ENCODE results near the gene SUGCT. TPM values are rescaled to one million over a fixed set of nuclear protein-coding genes. Genes with fewer than 3 reads are reported as not detected.

Gene SUGCT
- total and polyA plus RNA-seq, 2 of the 13 experiments (the other 11 are each of a cell fraction or from before 2014, with no cell fraction given): 10.1 to 22.2 TPM

DNA sequence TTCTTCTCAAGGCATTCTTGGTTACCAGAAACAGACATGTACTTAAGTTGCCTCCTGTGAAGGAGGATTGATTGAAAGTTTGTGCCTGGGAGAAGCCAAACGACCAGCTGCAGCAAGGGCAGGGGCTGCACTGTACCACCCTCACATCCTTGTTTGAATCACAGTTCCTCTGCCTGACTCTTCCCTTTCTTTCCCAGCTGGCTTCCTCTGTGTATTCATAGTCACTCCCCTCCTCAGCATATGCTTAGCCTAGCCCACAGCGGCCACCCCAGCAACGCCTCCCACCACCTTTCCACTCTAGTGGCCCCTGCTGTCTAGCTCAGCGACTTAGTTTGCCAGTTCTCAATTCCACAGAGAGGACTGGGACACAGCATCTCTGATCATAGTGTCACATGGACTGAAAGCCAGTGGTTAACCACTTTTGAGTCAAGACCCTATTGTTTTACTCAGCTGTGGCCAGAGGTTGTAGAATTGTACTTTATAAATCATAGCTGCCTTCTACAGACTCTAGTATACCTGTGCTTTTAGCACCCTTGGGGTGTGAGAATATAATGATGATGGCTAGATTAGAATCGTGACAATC lies 643.0 kb downstream of the SUGCT start:
- Histone ChIP-seq H3K36me3 (replicated peaks in 1 of 2; ENCODE audit: control insufficient read depth in 1 of 2, insufficient read depth in 2 of 2, low read length in 2 of 2) (no peaks in the 10 kb centered on the region), H3K4me3 (replicated peaks in 1 of 3; ENCODE audit: insufficient read depth in 1 of 3, low read depth in 2 of 3, low read length in 3 of 3) (no peak overlapping the region), H2AFZ (ENCODE audit: low read length) (no peak overlapping the region), H4K20me1 (ENCODE audit: insufficient read depth, low read length) (no peaks in the 10 kb centered on the region), H3K27ac (ENCODE audit: extremely low read length, insufficient read depth, low read length) (no peak overlapping the region), H3K9ac (ENCODE audit: insufficient read depth, low read depth, low read length) (no peak overlapping the region), H3K79me2 (ENCODE audit: insufficient read depth, low read length) (no peaks in the 10 kb centered on the region), H3K4me1 (ENCODE audit: insufficient read depth, low read length) (peaks cover 9% of the 10 kb centered on the region), H3K9me3 (ENCODE audit: low read length) (no peaks in the 10 kb centered on the region), H3K4me2 (ENCODE audit: low read depth, low read length) (no peak overlapping the region), H3K27me3 (ENCODE audit: control insufficient read depth in 1 of 2, insufficient read depth in 2 of 2, low read length in 2 of 2) (no peaks in the 10 kb centered on the region)
- in situ Hi-C loops (cut with HindIII; ENCODE audit: extremely low pct_ligation_motif_present, low pct_unique_long_range_greater_than_20kb): no loop called here
- ChIA-PET CTCF (ENCODE audit: low intra/inter-chr PET ratio, low total read pairs) (no interaction called here), POLR2A (no interaction called here)
- intact Hi-C loops (cut with micrococcal nuclease; ENCODE audit: unreplicated experiment): no loop called here
- no peak for DNase-seq (ENCODE audit: low spot score)
- ATAC-seq: no peak
- no TSS peak for BruUV-seq (replicated peaks)
- 84% methylated on average over 5 of the region's 5 CpGs for WGBS (ENCODE audit: low lambda C conversion rate)
- FAIRE-seq: no peak
- TF ChIP-seq RBAK (CRISPR knock-in tag; IDR thresholded peaks at IDR 0.05): no peak
- TF ChIP-seq POLR2G (IDR thresholded peaks at IDR 0.05; ENCODE audit: low read depth, low read length): no peak
- no peak for TF ChIP-seq ZNF160 (CRISPR knock-in tag; IDR thresholded peaks at IDR 0.05)
- TF ChIP-seq ZNF775 (CRISPR knock-in tag; IDR thresholded peaks at IDR 0.05; ENCODE audit: borderline replicate concordance): no peak
- no peak for TF ChIP-seq CSRNP1 (CRISPR knock-in tag; IDR thresholded peaks at IDR 0.05)
- TF ChIP-seq ZNF3 (CRISPR knock-in tag; IDR thresholded peaks at IDR 0.05): no peak
- no peak for TF ChIP-seq CHD4 (IDR thresholded peaks at IDR 0.05; ENCODE audit: borderline replicate concordance, low read length)
- TF ChIP-seq TIGD3 (CRISPR knock-in tag; IDR thresholded peaks at IDR 0.05; ENCODE audit: borderline replicate concordance): no peak
- no peak for TF ChIP-seq ARNT (IDR thresholded peaks at IDR 0.05)
- no peak for TF ChIP-seq ZNF75D (CRISPR knock-in tag; IDR thresholded peaks at IDR 0.05; ENCODE audit: borderline replicate concordance)
- no peak for TF ChIP-seq ZNF335 (CRISPR knock-in tag; IDR thresholded peaks at IDR 0.05)
- TF ChIP-seq, protein P1, sequence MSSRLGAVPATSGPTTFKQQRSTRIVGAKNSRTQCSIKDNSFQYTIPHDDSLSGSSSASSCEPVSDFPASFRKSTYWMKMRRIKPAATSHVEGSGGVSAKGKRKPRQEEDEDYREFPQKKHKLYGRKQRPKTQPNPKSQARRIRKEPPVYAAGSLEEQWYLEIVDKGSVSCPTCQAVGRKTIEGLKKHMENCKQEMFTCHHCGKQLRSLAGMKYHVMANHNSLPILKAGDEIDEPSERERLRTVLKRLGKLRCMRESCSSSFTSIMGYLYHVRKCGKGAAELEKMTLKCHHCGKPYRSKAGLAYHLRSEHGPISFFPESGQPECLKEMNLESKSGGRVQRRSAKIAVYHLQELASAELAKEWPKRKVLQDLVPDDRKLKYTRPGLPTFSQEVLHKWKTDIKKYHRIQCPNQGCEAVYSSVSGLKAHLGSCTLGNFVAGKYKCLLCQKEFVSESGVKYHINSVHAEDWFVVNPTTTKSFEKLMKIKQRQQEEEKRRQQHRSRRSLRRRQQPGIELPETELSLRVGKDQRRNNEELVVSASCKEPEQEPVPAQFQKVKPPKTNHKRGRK (CRISPR knock-in tag; IDR thresholded peaks at IDR 0.05): no peak
- no peak for TF ChIP-seq FOXK1 (CRISPR knock-in tag; IDR thresholded peaks at IDR 0.05; ENCODE audit: borderline replicate concordance, low read depth)
- no peak for TF ChIP-seq ZIK1 (CRISPR knock-in tag; IDR thresholded peaks at IDR 0.05; ENCODE audit: borderline replicate concordance, low read depth)
- no peak for TF ChIP-seq ERF (CRISPR knock-in tag; IDR thresholded peaks at IDR 0.05)
- TF ChIP-seq ETV5 (CRISPR knock-in tag; IDR thresholded peaks at IDR 0.05; ENCODE audit: borderline replicate concordance): no peak
